ENCODE data around the gene CLIC4.

Gene CLIC4

GRCh38 chr1:24756395-24756794, 11.1 kb downstream of the CLIC4 start:
- Histone ChIP-seq H3K4me2 (no peak overlapping the region), H3K27me3 (ENCODE audit: insufficient read depth, low read depth) (no peaks in the 10 kb centered on the region), H3K4me3 (IDR thresholded peaks at IDR 0.05; ENCODE audit: insufficient read depth, low read depth, low read length) (no peak overlapping the region), H3K36me3 (ENCODE audit: insufficient read depth) (no peaks in the 10 kb centered on the region), H2AFZ (ENCODE audit: low read depth) (no peak overlapping the region), H3K9ac (no peak overlapping the region), H3K27ac (no peak overlapping the region), H4K20me1 (ENCODE audit: insufficient read depth) (peaks cover 16% of the 10 kb centered on the region), H3K4me1 (ENCODE audit: low read depth, poor library complexity, severe bottlenecking) (peaks cover 43% of the 10 kb centered on the region), H3K79me2 (ENCODE audit: insufficient read depth, low read depth) (peaks cover 99% of the 10 kb centered on the region)
- no peak for TF ChIP-seq CTCF (conservative IDR thresholded peaks at IDR 0.05; ENCODE audit: low read depth, low read length)

- H3K4me2 ChIP-seq: no peak overlapping the region
- H3K4me3 ChIP-seq (IDR thresholded peaks at IDR 0.05; ENCODE audit: insufficient read depth, low read depth, low read length): no peak overlapping the region
- H3K4me1 ChIP-seq (ENCODE audit: low read depth, poor library complexity, severe bottlenecking): peaks cover 35% of the 10 kb centered on the region
- H3K27ac ChIP-seq: no peak overlapping the region
- peaks cover 97% of the 10 kb centered on the region for H3K79me2 ChIP-seq (ENCODE audit: insufficient read depth, low read depth)
- peaks cover 5% of the 10 kb centered on the region for H4K20me1 ChIP-seq (ENCODE audit: insufficient read depth)
- no peak overlapping the region for H2AFZ ChIP-seq (ENCODE audit: low read depth)
- H3K36me3 ChIP-seq (ENCODE audit: insufficient read depth): no peaks in the 10 kb centered on the region
- no peak for TF ChIP-seq CTCF (conservative IDR thresholded peaks at IDR 0.05; ENCODE audit: low read depth, low read length)
- H3K27me3 ChIP-seq (ENCODE audit: insufficient read depth, low read depth): no peaks in the 10 kb centered on the region
- H3K9ac ChIP-seq: no peak overlapping the region
Observed at GRCh38 chr1:24759492-24759891, 14.2 kb downstream of the CLIC4 start.

GRCh38 chr1:24761582-24761981, 16.3 kb downstream of the CLIC4 start:
- peaks cover 5% of the 10 kb centered on the region; the same call in 1 of the 2 replicates for H4K20me1 ChIP-seq (ENCODE audit: insufficient read depth)
- H3K4me2 ChIP-seq: no peak overlapping the region
- H3K36me3 ChIP-seq (ENCODE audit: insufficient read depth): no peaks in the 10 kb centered on the region
- H3K9ac ChIP-seq: no peak overlapping the region
- H2AFZ ChIP-seq (ENCODE audit: low read depth): no peak overlapping the region
- peaks cover 95% of the 10 kb centered on the region for H3K79me2 ChIP-seq (ENCODE audit: insufficient read depth, low read depth)
- no peak overlapping the region for H3K4me3 ChIP-seq (IDR thresholded peaks at IDR 0.05; ENCODE audit: insufficient read depth, low read depth, low read length)
- H3K27me3 ChIP-seq (ENCODE audit: insufficient read depth, low read depth): no peaks in the 10 kb centered on the region
- no peak for TF ChIP-seq CTCF (conservative IDR thresholded peaks at IDR 0.05; ENCODE audit: low read depth, low read length)
- H3K4me1 ChIP-seq (ENCODE audit: low read depth, poor library complexity, severe bottlenecking): peaks cover 52% of the 10 kb centered on the region
- H3K27ac ChIP-seq: no peak overlapping the region

GRCh38 chr1:24762133-24762676, 17.0 kb downstream of the CLIC4 start:
- TF ChIP-seq CTCF (conservative IDR thresholded peaks at IDR 0.05; ENCODE audit: low read depth, low read length): no peak
- Histone ChIP-seq H3K27me3 (ENCODE audit: insufficient read depth, low read depth) (no peaks in the 10 kb centered on the region), H3K4me3 (IDR thresholded peaks at IDR 0.05; ENCODE audit: insufficient read depth, low read depth, low read length) (no peak overlapping the region), H3K36me3 (ENCODE audit: insufficient read depth) (no peaks in the 10 kb centered on the region), H3K4me1 (ENCODE audit: low read depth, poor library complexity, severe bottlenecking) (peaks cover 59% of the 10 kb centered on the region), H4K20me1 (ENCODE audit: insufficient read depth) (peaks cover 5% of the 10 kb centered on the region; the same call in 1 of the 2 replicates), H2AFZ (ENCODE audit: low read depth) (no peak overlapping the region), H3K4me2 (no peak overlapping the region), H3K27ac (no peak overlapping the region), H3K9ac (no peak overlapping the region), H3K79me2 (ENCODE audit: insufficient read depth, low read depth) (peaks cover 95% of the 10 kb centered on the region)
